ENCODE results near the gene IQCM. TPM values are rescaled to one million over a fixed set of nuclear protein-coding genes. Genes with fewer than 3 reads are reported as not detected.
A peak's percentile ranks its signal among the peaks of the same experiment; 100 is the strongest.

The IQCM gene
- total RNA-seq, 1 experiment from 2014 or later, result 0.11 TPM

- TF ChIP-seq NR3C1 (CRISPR knock-in tag; conservative IDR thresholded peaks at IDR 0.05; ENCODE audit: low read depth) (no peak), GRHL2 (CRISPR knock-in tag; IDR thresholded peaks at IDR 0.05; ENCODE audit: insufficient replicate concordance, severe bottlenecking) (no peak), ZSCAN18 (CRISPR knock-in tag; IDR thresholded peaks at IDR 0.05) (no peak), ZNF263 (CRISPR knock-in tag; IDR thresholded peaks at IDR 0.05; ENCODE audit: low read depth) (no peak), E2F5 (CRISPR knock-in tag; IDR thresholded peaks at IDR 0.05) (no peak), NR2C2 (CRISPR knock-in tag; IDR thresholded peaks at IDR 0.05) (no peak), CBFB (CRISPR knock-in tag; IDR thresholded peaks at IDR 0.05; ENCODE audit: low read depth) (no peak), CTCF (IDR thresholded peaks at IDR 0.05) (no peak)
- TF ChIP-seq, protein P1, sequence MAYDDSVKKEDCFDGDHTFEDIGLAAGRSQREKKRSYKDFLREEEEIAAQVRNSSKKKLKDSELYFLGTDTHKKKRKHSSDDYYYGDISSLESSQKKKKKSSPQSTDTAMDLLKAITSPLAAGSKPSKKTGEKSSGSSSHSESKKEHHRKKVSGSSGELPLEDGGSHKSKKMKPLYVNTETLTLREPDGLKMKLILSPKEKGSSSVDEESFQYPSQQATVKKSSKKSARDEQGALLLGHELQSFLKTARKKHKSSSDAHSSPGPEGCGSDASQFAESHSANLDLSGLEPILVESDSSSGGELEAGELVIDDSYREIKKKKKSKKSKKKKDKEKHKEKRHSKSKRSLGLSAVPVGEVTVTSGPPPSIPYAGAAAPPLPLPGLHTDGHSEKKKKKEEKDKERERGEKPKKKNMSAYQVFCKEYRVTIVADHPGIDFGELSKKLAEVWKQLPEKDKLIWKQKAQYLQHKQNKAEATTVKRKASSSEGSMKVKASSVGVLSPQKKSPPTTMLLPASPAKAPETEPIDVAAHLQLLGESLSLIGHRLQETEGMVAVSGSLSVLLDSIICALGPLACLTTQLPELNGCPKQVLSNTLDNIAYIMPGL (CRISPR knock-in tag; IDR thresholded peaks at IDR 0.05), result no peak
- TF ChIP-seq, protein P2, sequence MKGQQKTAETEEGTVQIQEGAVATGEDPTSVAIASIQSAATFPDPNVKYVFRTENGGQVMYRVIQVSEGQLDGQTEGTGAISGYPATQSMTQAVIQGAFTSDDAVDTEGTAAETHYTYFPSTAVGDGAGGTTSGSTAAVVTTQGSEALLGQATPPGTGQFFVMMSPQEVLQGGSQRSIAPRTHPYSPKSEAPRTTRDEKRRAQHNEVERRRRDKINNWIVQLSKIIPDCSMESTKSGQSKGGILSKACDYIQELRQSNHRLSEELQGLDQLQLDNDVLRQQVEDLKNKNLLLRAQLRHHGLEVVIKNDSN (CRISPR knock-in tag; IDR thresholded peaks at IDR 0.05), result no peak
- TF ChIP-seq, protein P3, sequence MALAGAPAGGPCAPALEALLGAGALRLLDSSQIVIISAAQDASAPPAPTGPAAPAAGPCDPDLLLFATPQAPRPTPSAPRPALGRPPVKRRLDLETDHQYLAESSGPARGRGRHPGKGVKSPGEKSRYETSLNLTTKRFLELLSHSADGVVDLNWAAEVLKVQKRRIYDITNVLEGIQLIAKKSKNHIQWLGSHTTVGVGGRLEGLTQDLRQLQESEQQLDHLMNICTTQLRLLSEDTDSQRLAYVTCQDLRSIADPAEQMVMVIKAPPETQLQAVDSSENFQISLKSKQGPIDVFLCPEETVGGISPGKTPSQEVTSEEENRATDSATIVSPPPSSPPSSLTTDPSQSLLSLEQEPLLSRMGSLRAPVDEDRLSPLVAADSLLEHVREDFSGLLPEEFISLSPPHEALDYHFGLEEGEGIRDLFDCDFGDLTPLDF (CRISPR knock-in tag; IDR thresholded peaks at IDR 0.05), result no peak
- Mint-ChIP-seq H3K27ac (no peak overlapping the region), H3K27me3 (ENCODE audit: low read depth) (no peaks in the 10 kb centered on the region), H3K4me1 (no peaks in the 10 kb centered on the region), H3K36me3 (no peaks in the 10 kb centered on the region), H3K4me3 (no peak overlapping the region), H3K9me3 (no peaks in the 10 kb centered on the region)
- POLR2A ChIA-PET, result no interaction called here
- CTCF ChIA-PET, result no interaction called here
- DNase-seq (ENCODE audit: low spot score), result no peak
- ATAC-seq, result peak; percentile 51
These were observed 19.3 kb downstream of the IQCM start for GRCh38 chr4:149796381-149796780.

DNA sequence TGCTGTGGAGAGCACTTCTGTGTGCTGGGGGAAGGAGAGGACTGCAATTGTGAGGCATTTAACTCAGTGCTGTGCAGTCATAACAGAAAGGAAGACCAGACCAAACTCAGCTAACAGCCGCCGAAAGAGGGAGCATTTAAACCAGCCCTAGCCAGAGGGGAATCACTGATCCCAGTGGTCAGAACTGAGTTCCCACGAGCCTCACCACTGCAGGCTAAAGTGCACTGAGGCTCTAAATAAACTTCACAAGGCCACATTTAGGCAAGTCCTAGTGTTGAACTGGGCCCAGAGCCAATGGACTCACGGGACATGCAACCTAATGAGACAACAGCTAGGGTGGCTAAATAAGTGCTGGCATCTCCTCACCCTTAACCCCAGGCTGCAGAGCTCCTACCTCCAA, 20.4 kb downstream of the IQCM start:
- Mint-ChIP-seq H3K9me3 (no peaks in the 10 kb centered on the region), H3K27me3 (ENCODE audit: low read depth) (no peaks in the 10 kb centered on the region), H3K36me3 (no peaks in the 10 kb centered on the region), H3K4me1 (no peaks in the 10 kb centered on the region), H3K4me3 (no peak overlapping the region), H3K27ac (no peak overlapping the region)
- DNase-seq (ENCODE audit: low spot score) (no peak), ATAC-seq (no peak)
- CTCF ChIA-PET, result no interaction called here
- TF ChIP-seq NR1H2 (CRISPR knock-in tag; IDR thresholded peaks at IDR 0.05), result no peak
- TF ChIP-seq ZMAT4 (CRISPR knock-in tag; IDR thresholded peaks at IDR 0.05), result no peak
- TF ChIP-seq FOXJ3 (CRISPR knock-in tag; IDR thresholded peaks at IDR 0.05; ENCODE audit: borderline replicate concordance), result no peak
- POLR2A ChIA-PET, result no interaction called here

- Mint-ChIP-seq H3K27me3 (ENCODE audit: low read depth) (no peaks in the 10 kb centered on the region; the same call in 1 of the 2 replicates), H3K36me3 (no peaks in the 10 kb centered on the region), H3K27ac (no peak overlapping the region), H3K9me3 (no peaks in the 10 kb centered on the region), H3K4me3 (no peak overlapping the region), H3K4me1 (no peaks in the 10 kb centered on the region)
- DNase-seq (ENCODE audit: low spot score) (no peak), ATAC-seq (no peak)
- ChIA-PET CTCF (interaction anchor here (1.3 kb wide), 1 partner anchor 9 kb away, joined by 3 read pairs; no protein-coding TSS in a partner anchor), POLR2A (no interaction called here)
- no peak for TF ChIP-seq JAZF1 (CRISPR knock-in tag; IDR thresholded peaks at IDR 0.05)
- TF ChIP-seq PRRX2 (CRISPR knock-in tag; IDR thresholded peaks at IDR 0.05), result no peak
- no peak for TF ChIP-seq NR1H2 (CRISPR knock-in tag; IDR thresholded peaks at IDR 0.05)
- TF ChIP-seq, protein P4, sequence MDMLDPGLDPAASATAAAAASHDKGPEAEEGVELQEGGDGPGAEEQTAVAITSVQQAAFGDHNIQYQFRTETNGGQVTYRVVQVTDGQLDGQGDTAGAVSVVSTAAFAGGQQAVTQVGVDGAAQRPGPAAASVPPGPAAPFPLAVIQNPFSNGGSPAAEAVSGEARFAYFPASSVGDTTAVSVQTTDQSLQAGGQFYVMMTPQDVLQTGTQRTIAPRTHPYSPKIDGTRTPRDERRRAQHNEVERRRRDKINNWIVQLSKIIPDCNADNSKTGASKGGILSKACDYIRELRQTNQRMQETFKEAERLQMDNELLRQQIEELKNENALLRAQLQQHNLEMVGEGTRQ (CRISPR knock-in tag; IDR thresholded peaks at IDR 0.05), result no peak
- no peak for TF ChIP-seq NR2C2 (CRISPR knock-in tag; IDR thresholded peaks at IDR 0.05)
These were observed 21.3 kb downstream of the IQCM start for GRCh38 chr4:149794352-149794751.
